ENCODE measurements around the gene RBM46. TPM values are rescaled to one million over a fixed set of nuclear protein-coding genes. Genes with fewer than 3 reads are reported as not detected.

Gene RBM46
- total RNA-seq, 2 donors from 2014 or later: 0.49 to 1.1 TPM

- H3K4me1 Mint-ChIP-seq: peaks cover 5% of the 10 kb centered on the region
- H3K9me3 Mint-ChIP-seq: peaks cover 13% of the 10 kb centered on the region
- H3K36me3 ChIP-seq (ENCODE audit: control insufficient read depth, insufficient read depth, low read length): no peaks in the 10 kb centered on the region
- H3K36me3 Mint-ChIP-seq (ENCODE audit: low read depth): no peaks in the 10 kb centered on the region
- no peak overlapping the region for H3K9ac ChIP-seq (ENCODE audit: extremely low read depth, low read length, poor library complexity, severe bottlenecking)
- H3K27me3 Mint-ChIP-seq (ENCODE audit: insufficient read depth): no peaks in the 10 kb centered on the region
- peaks cover 9% of the 10 kb centered on the region for H3K4me1 ChIP-seq (ENCODE audit: control insufficient read depth, insufficient read depth, low read length)
- H3K4me3 Mint-ChIP-seq: no peak overlapping the region
- WGBS, 2 experiments (ENCODE audit: insufficient coverage in 1 of 2, insufficient read length in 1 of 2): 94% methylated on average over 1 of the region's 1 CpG; no CpG with 5 or more reads in 1 of the 2 experiments
- DNase-seq: no peak
- peaks cover 15% of the 10 kb centered on the region for H3K9me3 ChIP-seq (ENCODE audit: control insufficient read depth, low read length)
- H3K27ac ChIP-seq (ENCODE audit: low read depth, low read length): no peak overlapping the region
- H3K27ac Mint-ChIP-seq: no peak overlapping the region
- TF ChIP-seq CTCF (conservative IDR thresholded peaks at IDR 0.05): no peak
- no peaks in the 10 kb centered on the region for H3K27me3 ChIP-seq (ENCODE audit: control insufficient read depth, insufficient read depth, low read length, poor library complexity, severe bottlenecking)
- no peak overlapping the region for H3K4me3 ChIP-seq (ENCODE audit: low read length)
Observed at GRCh38 chr4:154858166-154858565, 77.1 kb downstream of the RBM46 start.

- Histone ChIP-seq H3K4me1 (ENCODE audit: control insufficient read depth, insufficient read depth, low read length) (peaks cover 11% of the 10 kb centered on the region), H3K27me3 (ENCODE audit: control insufficient read depth, insufficient read depth, low read length, poor library complexity, severe bottlenecking) (no peaks in the 10 kb centered on the region), H3K36me3 (ENCODE audit: control insufficient read depth, insufficient read depth, low read length) (no peaks in the 10 kb centered on the region), H3K4me3 (ENCODE audit: low read length) (peak overlapping the region; percentile 2), H3K9me3 (ENCODE audit: control insufficient read depth, low read length) (peaks cover 35% of the 10 kb centered on the region), H3K27ac (ENCODE audit: low read depth, low read length) (no peak overlapping the region), H3K9ac (ENCODE audit: extremely low read depth, low read length, poor library complexity, severe bottlenecking) (no peak overlapping the region)
- DNase-seq: no peak
- peaks cover 31% of the 10 kb centered on the region for H3K9me3 Mint-ChIP-seq
- no peak overlapping the region for H3K4me3 Mint-ChIP-seq
- peaks cover 24% of the 10 kb centered on the region for H3K4me1 Mint-ChIP-seq
- H3K27me3 Mint-ChIP-seq (ENCODE audit: insufficient read depth): no peaks in the 10 kb centered on the region
- WGBS, 2 experiments (ENCODE audit: insufficient coverage in 1 of 2, insufficient read length in 1 of 2): 50 to 61% methylated on average over 7 of the region's 7 CpGs
- peak overlapping the region; percentile 48 for H3K27ac Mint-ChIP-seq
- no peak for TF ChIP-seq CTCF (conservative IDR thresholded peaks at IDR 0.05)
- H3K36me3 Mint-ChIP-seq (ENCODE audit: low read depth): peaks cover 9% of the 10 kb centered on the region
Observed at GRCh38 chr4:154868414-154869194, 87.5 kb downstream of the RBM46 start.

GRCh38 chr4:154869301-154869700 is 88.2 kb downstream of the RBM46 start:
- Histone ChIP-seq H3K9me3 (ENCODE audit: control insufficient read depth, low read length) (peaks cover 36% of the 10 kb centered on the region), H3K9ac (ENCODE audit: extremely low read depth, low read length, poor library complexity, severe bottlenecking) (no peak overlapping the region), H3K4me3 (ENCODE audit: low read length) (no peak overlapping the region), H3K4me1 (ENCODE audit: control insufficient read depth, insufficient read depth, low read length) (peaks cover 11% of the 10 kb centered on the region), H3K36me3 (ENCODE audit: control insufficient read depth, insufficient read depth, low read length) (no peaks in the 10 kb centered on the region), H3K27me3 (ENCODE audit: control insufficient read depth, insufficient read depth, low read length, poor library complexity, severe bottlenecking) (no peaks in the 10 kb centered on the region), H3K27ac (ENCODE audit: low read depth, low read length) (no peak overlapping the region)
- H3K27ac Mint-ChIP-seq: no peak overlapping the region
- H3K4me1 Mint-ChIP-seq: peaks cover 24% of the 10 kb centered on the region
- 92% methylated on average over 3 of the region's 3 CpGs for WGBS, 2 experiments (ENCODE audit: insufficient coverage in 1 of 2, insufficient read length in 1 of 2)
- peaks cover 35% of the 10 kb centered on the region for H3K9me3 Mint-ChIP-seq
- H3K27me3 Mint-ChIP-seq (ENCODE audit: insufficient read depth): no peaks in the 10 kb centered on the region
- no peak for DNase-seq
- no peak overlapping the region for H3K4me3 Mint-ChIP-seq
- peaks cover 9% of the 10 kb centered on the region for H3K36me3 Mint-ChIP-seq (ENCODE audit: low read depth)
- TF ChIP-seq CTCF (conservative IDR thresholded peaks at IDR 0.05): no peak

All from endodermal cell (in vitro differentiated cells).